Vagina (tissue), 2 donors: ENCODE results near the gene VCAM1.

Experiments used
- POLR2A ChIP-seq, 2 donors: fragments of 450-650 bp; IDR thresholded peaks; one replicate each; pipeline ENCODE4 v1.6.1; 2017; ENCODE audit warnings: antibody characterized with exemption in 2 of 2, mild to moderate bottlenecking in 2 of 2, moderate library complexity in 2 of 2
- TF ChIP-seq, protein P1 (sequence below), 3 experiments: fragments of 450-650 bp in 2 of 3; fragments of 200-600 bp in 1 of 3; sonication (generic) in 1 of 3; IDR thresholded peaks; one replicate each; pipeline ENCODE4 v1.5.1; 2017 to 2019; ENCODE audit warnings: antibody characterized with exemption in 3 of 3, mild to moderate bottlenecking in 2 of 3, moderate library complexity in 2 of 3

DNA sequence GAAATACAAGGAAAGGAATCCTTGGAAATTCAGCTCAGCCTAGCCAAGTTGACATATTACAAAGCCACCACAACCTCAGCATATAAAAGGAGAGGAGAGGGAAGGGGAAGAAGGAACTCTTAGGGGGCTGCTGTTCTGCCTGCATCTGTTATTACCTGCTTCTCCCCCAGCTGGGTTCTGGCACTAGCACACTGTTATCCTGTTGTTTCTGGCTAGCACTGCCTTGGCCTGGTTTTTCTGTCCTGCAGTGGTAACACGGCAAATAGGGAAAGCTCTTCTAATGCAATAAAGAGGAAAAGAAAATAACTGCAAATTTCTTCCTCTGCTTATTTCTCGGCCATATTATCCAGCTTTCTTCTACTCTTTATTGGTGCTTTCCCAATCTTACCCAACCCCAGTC lies 16.5 kb upstream of the VCAM1 start:
- TF ChIP-seq, protein P1, sequence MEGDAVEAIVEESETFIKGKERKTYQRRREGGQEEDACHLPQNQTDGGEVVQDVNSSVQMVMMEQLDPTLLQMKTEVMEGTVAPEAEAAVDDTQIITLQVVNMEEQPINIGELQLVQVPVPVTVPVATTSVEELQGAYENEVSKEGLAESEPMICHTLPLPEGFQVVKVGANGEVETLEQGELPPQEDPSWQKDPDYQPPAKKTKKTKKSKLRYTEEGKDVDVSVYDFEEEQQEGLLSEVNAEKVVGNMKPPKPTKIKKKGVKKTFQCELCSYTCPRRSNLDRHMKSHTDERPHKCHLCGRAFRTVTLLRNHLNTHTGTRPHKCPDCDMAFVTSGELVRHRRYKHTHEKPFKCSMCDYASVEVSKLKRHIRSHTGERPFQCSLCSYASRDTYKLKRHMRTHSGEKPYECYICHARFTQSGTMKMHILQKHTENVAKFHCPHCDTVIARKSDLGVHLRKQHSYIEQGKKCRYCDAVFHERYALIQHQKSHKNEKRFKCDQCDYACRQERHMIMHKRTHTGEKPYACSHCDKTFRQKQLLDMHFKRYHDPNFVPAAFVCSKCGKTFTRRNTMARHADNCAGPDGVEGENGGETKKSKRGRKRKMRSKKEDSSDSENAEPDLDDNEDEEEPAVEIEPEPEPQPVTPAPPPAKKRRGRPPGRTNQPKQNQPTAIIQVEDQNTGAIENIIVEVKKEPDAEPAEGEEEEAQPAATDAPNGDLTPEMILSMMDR (IDR thresholded peaks at IDR 0.05): no peak
- TF ChIP-seq POLR2A (IDR thresholded peaks at IDR 0.05): no peak
